Kidney glomerular epithelial cell (primary cell): ENCODE results near the gene PPP1R13L.
A peak's percentile ranks its signal among the peaks of the same experiment; 100 is the strongest.

Source experiments
- DNase-seq: peaks from one replicate; lab custom pipeline; 2025; lab: John Stamatoyannopoulos, UW

PPP1R13L gene, protein sequence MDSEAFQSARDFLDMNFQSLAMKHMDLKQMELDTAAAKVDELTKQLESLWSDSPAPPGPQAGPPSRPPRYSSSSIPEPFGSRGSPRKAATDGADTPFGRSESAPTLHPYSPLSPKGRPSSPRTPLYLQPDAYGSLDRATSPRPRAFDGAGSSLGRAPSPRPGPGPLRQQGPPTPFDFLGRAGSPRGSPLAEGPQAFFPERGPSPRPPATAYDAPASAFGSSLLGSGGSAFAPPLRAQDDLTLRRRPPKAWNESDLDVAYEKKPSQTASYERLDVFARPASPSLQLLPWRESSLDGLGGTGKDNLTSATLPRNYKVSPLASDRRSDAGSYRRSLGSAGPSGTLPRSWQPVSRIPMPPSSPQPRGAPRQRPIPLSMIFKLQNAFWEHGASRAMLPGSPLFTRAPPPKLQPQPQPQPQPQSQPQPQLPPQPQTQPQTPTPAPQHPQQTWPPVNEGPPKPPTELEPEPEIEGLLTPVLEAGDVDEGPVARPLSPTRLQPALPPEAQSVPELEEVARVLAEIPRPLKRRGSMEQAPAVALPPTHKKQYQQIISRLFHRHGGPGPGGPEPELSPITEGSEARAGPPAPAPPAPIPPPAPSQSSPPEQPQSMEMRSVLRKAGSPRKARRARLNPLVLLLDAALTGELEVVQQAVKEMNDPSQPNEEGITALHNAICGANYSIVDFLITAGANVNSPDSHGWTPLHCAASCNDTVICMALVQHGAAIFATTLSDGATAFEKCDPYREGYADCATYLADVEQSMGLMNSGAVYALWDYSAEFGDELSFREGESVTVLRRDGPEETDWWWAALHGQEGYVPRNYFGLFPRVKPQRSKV

GRCh38 chr19:45404557-45405434, at the start of gene PPP1R13L:
PPP1R13L (minus strand) TSS chr19:45405069; CDS start chr19:45398318, 6,751 bp downstream.
- DNase-seq: peak; percentile 86

- DNase-seq: no peak
Measured at GRCh38 chr19:45451850-45452387, 47.0 kb upstream of the PPP1R13L start.

DNA sequence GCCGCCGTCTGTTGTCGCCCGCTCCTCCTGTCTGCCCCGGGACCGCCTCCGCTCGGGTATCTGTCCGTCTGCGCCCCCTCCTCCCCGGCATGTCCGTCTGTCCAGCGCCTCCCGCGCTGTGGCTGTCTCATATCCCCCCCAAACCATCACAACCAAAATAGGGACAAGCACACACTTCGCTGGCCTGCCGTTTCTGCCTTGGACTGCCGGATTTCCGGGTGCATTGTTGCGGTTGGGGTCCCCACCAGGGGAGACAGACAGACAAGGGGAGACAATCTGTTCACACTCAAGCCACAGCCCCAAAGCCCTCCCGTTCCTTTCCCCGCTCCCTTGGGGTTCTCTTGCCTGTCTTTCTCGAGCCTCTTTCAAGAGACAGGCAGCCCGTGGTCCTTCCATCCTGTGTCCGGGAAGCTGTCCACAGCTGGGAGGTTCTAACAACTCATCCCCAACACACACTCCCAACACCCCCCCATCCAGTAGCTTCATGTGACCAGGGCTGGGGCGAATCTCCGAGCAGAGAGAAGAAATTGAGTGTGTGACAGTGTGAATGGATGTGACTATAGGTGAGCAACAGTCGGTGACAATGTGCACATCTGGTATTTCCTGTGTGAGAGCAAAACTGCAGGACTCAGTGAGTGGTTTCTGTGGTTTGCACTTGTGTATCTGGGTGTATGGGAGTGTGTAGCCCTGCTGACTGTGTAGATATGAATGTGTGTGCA, 46.4 kb upstream of the PPP1R13L start:
- DNase-seq: peak; percentile 52

GRCh38 chr19:45450012-45450333, 45.1 kb upstream of the PPP1R13L start:
- no peak for DNase-seq

DNA sequence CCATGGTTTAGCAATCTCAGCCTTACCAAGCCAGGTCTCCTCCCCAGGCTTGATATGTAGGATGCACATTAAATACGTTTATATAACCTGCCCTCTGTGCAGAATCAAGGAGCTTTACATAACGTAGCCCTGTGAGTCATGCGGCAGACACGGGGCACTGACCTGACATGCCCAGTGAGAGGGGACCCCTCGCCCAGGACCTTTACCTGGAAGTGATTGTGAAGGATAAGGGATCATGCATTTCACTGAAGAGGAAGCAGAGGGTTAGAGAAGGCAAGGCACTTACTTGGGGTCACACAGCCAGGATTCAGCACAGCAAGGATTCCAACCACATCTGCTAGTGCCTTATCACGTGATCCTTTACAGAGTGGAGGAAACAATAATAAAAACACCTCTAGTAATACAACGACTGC, 44.0 kb upstream of the PPP1R13L start:
- DNase-seq: no peak

- no peak for DNase-seq
Measured at GRCh38 chr19:45448425-45448756, 43.5 kb upstream of the PPP1R13L start.

- DNase-seq: no peak
Measured at GRCh38 chr19:45446944-45447343, 42.1 kb upstream of the PPP1R13L start.

DNA sequence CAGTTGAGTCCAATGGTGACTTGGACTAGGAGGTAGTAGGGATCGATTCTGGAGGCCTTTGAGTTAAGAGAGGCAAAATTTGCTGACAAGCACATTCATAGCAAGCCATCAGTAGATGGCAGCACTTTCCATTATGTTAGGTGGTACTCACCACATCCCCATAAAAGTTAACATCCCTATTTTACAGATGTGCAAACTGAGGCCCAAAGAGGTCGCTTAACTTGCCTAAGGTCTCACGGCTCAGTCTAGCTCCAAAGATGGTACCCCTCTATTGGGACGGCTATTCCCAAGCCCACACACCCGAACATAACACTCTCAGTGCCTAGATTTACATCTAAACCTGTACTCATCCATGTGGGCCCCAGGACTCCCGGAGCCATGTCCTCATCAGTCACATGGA, 41.4 kb upstream of the PPP1R13L start:
- peak; percentile 22 for DNase-seq

DNA sequence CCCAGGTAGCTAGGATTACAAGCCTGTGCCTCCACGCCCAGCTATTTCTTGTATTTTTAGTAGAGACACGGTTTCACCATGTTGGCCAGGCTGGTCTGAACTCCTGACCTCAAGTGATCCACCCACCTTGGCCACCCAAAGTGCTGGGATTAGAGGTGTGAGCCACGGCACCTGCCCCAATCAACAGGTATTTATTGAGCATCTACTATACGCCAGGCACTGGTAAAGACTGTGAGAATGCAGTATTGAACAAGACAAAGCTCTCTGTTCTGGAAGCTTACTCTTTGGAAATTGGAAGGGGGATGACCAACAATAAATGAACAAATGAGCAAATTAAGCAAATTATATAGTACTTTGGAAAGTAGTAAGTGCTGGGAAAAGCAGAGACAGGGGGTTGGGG, 40.3 kb upstream of the PPP1R13L start:
- DNase-seq: no peak

DNA sequence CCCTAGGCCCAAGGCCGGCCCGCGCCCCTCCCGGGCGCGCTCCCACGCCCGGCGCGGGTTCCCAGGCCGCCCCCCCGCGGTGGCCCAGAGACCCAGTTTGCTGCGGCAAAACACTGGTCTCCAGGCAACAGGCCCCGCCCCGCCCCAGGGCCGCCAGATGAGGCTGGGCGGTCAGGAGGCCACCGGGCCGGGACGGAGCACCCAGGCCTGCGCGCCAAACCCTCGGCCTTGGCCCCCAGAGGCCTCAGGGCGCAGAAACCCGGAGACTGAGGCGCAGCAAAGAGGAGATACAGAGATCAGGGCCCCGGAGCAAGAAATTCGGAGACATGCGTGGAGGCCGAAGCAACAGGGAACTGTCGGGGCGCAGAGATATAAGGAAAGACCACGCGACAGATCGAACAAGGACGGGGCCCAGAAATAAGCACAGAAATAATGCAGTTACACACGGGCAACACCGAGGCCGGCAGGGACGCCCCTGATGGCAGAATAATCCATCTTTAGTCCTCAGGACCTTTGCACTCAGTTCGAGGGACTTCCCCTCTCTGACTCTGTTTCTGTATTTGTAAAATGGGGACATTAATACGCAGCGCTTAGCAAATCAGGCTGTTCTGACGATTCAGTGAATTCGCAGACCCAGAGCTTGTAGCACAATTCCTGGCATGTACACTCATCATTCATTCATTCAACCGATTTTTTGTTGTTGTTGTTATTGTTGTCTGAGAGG, 39.6 kb upstream of the PPP1R13L start:
- peak; percentile 40 for DNase-seq

GRCh38 chr19:45443462-45444317, 38.8 kb upstream of the PPP1R13L start:
- peak; percentile 83 for DNase-seq

DNA sequence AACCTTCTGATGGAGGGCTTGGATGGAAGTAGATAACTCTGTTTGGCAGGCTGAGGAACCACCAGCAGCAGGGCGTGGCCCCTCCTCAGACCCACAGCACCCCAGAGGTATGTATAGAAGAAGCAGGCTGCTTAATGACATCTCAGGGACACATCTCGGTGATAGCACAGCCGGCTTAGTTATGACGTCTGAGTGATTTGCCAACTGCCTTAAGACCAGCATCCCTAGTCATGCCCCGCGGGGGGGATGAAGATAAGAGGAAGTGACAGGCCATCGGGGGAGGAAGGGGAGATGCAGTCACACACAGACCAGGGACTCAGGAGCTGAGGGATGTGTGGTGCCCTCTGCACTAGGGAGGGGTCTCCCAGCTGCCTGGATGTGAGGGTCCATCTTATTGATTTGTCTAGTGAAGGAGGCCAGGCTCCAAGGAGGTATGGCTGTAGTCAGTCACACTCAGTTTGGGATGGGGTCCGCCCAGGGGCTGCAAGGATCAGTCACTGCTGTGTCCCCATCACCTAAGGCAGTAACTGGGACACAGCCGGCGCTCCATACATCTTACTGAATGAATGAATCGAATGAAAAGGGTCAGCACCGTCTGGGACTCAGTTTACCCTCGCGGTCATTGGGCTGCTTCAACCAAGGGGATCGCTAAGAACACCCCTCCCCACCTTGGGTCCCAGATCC, 38.1 kb upstream of the PPP1R13L start:
- DNase-seq: no peak

DNA sequence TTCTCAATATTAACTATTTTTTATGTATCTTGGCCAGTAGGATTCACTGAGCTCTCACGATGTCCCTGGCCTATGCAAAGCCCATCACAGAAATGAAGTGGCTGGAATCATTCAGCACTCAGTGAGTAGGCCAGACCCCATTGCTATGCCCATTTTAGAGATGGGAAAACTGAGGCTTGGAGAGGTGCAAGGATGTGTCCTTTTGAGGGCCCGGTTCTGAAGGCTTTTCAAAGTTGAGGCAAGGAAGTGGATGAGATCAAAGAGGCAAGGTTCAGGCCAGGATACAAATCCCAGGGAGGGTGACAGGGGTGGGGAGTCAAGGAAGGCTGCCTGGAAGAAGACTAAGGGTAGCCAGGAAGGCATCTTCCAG, 37.5 kb upstream of the PPP1R13L start:
- no peak for DNase-seq

- DNase-seq: no peak
Measured at GRCh38 chr19:45440873-45441654, 36.2 kb upstream of the PPP1R13L start.

DNA sequence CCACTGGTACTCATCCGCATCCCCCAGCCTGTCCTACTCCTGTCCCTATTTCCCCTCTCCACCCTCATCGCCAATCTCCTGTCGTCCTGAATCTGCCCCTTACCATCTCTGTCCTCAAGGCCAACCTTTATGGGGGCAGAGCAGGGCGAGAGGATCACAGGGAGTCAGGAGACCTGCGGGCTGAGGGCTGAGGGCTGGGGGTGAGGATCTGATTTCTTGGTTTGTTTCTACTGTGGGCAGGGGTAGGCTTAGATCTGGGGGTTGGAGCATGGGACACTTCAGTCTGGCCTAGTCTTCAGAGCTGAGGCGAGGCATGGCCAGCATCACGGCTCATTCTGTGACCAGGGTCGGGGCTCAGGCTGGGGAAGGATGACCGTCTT, 35.4 kb upstream of the PPP1R13L start:
- no peak for DNase-seq

DNA sequence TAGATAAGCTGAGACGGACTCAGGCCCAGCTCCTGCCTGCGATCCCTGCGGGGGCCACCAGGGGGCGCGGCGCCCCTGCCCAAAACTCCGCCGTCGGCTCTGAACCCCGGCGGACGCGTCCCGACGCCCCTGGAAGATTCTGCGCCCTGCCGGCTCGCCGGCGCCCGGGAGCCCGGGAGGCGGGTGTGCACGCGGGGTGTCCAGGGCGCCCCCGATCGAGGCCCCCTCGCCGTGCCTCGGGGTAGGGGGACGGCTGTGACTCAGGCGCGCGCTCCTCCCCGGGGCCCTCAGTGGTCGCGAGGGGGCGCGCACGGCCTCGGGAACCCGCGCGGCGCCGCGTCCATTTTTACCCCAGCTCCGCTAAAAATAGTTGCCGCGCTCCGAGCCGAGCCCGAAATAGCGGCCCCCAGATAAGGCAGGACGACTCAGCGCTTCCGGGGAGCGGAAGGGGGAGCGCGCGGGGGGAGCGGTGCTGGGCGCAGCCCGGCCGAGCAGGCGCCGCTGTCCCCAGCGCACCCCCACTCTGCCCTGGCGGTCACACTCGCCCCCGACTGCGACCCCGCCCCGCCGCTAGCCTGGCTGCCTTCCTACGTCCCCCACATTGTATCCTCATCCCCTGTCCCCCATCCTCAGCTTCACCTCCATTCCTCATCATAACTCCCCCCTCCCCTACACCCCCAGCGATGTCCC, 34.8 kb upstream of the PPP1R13L start:
- peak; percentile 70 for DNase-seq

DNA sequence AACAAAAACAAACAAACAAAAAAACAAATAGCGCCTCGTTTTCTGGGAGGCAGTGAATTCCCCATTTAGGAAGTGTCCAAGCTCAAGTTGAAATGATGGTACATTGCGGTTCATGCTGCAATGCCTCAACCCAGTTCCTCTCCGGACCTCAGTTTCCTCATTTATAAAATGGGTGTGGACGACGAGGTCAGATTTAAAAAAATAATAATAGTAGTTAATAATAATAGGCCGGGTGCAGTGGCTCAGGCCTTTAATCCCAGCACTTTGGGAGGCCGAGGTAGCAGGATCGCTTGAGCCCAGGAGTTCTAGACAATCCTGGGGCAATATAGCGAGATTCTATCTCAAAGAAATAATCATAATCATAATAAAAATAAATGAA, 34.3 kb upstream of the PPP1R13L start:
- no peak for DNase-seq

GRCh38 chr19:45437328-45437727, 32.5 kb upstream of the PPP1R13L start:
- no peak for DNase-seq
